Measurements from ENCODE around the gene MT1A. TPM values are rescaled to one million over a fixed set of nuclear protein-coding genes. Genes with fewer than 3 reads are reported as not detected.

Gene MT1A
- total and polyA plus RNA-seq, 8 donors, result 0.78 to 24.1 (median 2.0) TPM; not detected in 4

DNA sequence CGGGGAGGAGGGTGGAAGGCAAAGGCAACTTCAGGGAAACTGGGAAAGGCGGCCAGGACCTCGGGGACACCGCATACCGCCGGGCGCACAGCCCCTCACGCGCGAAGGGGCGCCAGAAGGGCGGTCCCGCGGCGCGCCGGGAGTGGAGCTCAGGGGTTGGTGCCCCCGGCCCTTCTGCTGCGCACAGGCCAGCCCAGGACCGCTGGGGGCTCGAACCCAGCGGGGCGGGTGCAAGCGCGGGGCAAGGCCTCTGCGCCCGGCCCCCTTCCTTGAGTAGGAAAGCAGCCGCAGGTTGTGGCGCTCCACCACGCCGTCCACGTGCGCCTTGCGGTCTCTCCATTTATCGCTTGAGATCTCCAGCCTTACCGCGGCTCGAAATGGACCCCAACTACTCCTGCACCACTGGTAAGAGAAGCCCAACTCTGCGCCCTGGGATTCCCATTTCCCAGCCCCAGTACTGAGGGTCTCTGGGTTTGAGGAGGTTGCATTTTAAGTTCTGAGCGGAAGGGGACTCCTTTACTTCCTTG, 3.0 kb upstream of the MT1A start:
- Histone ChIP-seq H3K4me3 (peak overlapping the region in 1 of 2 donors; percentile 6), H3K27ac (no peak overlapping the region), H3K4me1 (peaks cover 0 to 31% of the 10 kb centered on the region in 2 donors), H3K9me3 (no peaks in the 10 kb centered on the region), H3K36me3 (no peaks in the 10 kb centered on the region), H3K27me3 (peaks cover 35 to 100% of the 10 kb centered on the region in 2 donors)
- DNase-seq, result peak in 1 of 4 donors; percentile 65
- intact Hi-C loops (cut with DNase I), result no loop called here
- TF ChIP-seq CTCF (IDR thresholded peaks at IDR 0.05), result no peak
- no peak for ATAC-seq

DNA sequence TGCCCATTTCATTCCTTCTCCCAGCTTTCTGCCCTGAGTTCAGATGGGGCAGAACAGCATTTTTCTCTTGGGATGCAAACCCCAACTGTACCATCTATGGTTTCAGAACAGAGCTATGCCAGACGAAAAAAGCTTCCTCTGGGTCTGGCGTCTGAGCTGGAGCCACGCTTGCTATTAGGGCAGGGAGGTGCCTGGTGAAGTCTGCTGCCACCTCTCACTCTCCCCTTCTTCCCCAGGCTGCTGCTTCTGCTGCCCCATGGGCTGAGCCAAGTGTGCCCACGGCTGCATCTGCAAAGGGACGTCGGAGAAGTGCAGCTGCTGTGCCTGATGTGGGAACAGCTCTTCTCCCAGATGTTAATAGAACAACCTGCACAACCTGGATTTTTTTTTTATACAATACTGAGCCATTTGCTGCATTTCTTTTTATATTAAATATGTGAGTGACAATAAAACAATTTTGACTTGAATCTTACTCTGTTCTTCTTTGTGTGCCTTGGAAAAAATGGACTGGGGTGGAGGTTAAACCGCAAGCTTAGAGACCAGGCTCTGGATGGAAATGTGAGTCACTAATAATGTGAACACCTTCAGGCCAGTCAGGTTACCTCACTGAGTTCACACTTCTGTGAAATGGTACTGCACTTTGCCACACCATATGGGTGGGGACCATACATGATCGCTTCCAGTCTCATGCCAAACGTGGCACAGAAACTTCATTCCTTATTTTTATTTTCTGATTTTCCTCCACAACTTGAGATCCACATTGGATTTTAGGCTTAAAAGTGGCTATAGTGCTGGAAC, 1.7 kb upstream of the MT1A start:
- Histone ChIP-seq H3K4me3 (no peak overlapping the region), H3K27me3 (peaks cover 35 to 98% of the 10 kb centered on the region in 2 donors), H3K36me3 (no peaks in the 10 kb centered on the region), H3K27ac (no peak overlapping the region), H3K4me1 (peaks cover 0 to 31% of the 10 kb centered on the region in 2 donors), H3K9me3 (no peaks in the 10 kb centered on the region)
- DNase-seq, result no peak
- no peak for TF ChIP-seq CTCF (IDR thresholded peaks at IDR 0.05)
- ATAC-seq, result no peak
- intact Hi-C loops (cut with DNase I), result no loop called here

DNA sequence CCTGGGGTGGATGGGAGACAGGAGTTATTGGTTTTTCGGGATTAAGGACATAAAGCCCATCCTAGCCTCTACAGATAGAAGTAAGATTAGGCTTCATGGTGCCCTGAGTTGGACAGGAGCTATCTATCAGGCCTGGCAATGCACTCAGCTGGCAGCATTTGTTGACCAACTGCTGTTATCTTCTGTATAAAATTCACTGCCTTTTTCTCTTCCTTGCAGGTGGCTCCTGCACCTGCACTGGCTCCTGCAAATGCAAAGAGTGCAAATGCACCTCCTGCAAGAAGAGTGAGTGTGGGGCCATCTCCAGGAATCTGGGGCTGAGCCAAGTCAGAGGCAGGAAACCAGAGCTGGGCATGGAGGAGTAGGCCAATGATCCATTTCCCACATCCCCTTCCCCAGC, 579 bp downstream of the MT1A start:
- TF ChIP-seq CTCF (IDR thresholded peaks at IDR 0.05), result no peak
- intact Hi-C loops (cut with DNase I), result no loop called here
- Histone ChIP-seq H3K27ac (no peak overlapping the region), H3K4me1 (peaks cover 0 to 42% of the 10 kb centered on the region in 2 donors), H3K4me3 (peak overlapping the region in 1 of 2 donors; percentile 41), H3K9me3 (no peaks in the 10 kb centered on the region), H3K27me3 (peaks cover 32 to 96% of the 10 kb centered on the region in 2 donors), H3K36me3 (no peaks in the 10 kb centered on the region)
- ATAC-seq (no peak), DNase-seq (no peak)

- Histone ChIP-seq H3K4me1 (peaks cover 0 to 35% of the 10 kb centered on the region in 2 donors), H3K27ac (no peak overlapping the region), H3K9me3 (no peaks in the 10 kb centered on the region), H3K36me3 (no peaks in the 10 kb centered on the region), H3K4me3 (no peak overlapping the region), H3K27me3 (peaks cover 35 to 95% of the 10 kb centered on the region in 2 donors)
- intact Hi-C loops (cut with DNase I), result no loop called here
- DNase-seq (no peak), ATAC-seq (no peak)
- TF ChIP-seq CTCF (IDR thresholded peaks at IDR 0.05), result no peak
Measured at GRCh38 chr16:56640076-56640475, 1.6 kb downstream of the MT1A start.

GRCh38 chr16:56641166-56641565, 2.7 kb downstream of the MT1A start:
- no peak for DNase-seq
- intact Hi-C loops (cut with DNase I), result no loop called here
- no peak for TF ChIP-seq CTCF (IDR thresholded peaks at IDR 0.05)

More at GRCh38 chr16:56641166-56641565, 2.7 kb downstream of the MT1A start:
- no peak overlapping the region for H3K4me3 ChIP-seq
- H3K27me3 ChIP-seq, result peaks cover 27 to 93% of the 10 kb centered on the region in 2 donors
- peaks cover 0 to 29% of the 10 kb centered on the region in 2 donors for H3K4me1 ChIP-seq
- H3K36me3 ChIP-seq, result no peaks in the 10 kb centered on the region
- H3K27ac ChIP-seq, result no peak overlapping the region
- H3K9me3 ChIP-seq, result no peaks in the 10 kb centered on the region
- no peak for ATAC-seq
